ENCODE results near the gene PPP2R2D.
"Not testable (repeated sequence)": the region's sequence is repeated elsewhere in the genome, so short reads cannot be mapped to it uniquely, and the experiment has no call there.

Gene PPP2R2D

DNA sequence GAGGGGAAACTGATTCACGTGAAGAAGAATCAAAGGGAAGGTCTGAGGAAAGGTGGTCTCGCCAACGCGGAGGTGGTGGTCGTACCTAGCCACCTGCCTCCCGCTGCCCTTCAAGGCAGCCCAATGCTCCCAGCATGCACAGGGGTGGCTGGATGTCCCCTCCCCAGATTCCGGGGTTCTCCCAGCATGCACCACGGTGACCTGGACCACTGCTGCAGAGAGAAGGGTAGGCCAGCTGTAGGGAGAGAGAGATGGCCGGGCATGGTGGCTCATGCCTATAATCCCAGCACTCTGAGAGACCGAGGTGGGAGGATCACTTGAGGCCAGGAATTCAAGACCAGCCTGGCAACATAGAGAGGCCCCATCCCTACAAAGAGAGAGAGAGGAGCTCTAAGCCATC is 32.4 kb upstream of the PPP2R2D start:
- DNase-seq: no peak

DNA sequence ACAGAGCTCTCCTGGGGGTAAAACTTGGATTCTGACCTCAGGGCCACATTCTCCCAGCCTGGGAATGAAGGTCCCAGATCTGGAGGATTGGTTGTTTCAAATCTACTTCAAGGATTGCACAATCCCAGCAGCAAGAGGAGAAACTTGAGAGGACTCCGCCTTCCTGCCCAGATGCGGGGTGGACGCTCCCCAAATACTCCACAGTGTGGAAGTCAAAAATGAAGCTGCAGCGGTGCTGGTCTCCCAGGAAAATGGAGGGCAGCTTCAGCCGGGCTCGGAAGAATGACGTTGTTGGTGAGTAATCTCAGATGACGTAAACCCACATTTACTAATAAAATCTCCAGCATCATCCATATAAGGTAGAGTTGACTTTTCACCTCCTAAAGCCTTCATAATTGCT is 31.5 kb upstream of the PPP2R2D start:
- DNase-seq: no peak

DNA sequence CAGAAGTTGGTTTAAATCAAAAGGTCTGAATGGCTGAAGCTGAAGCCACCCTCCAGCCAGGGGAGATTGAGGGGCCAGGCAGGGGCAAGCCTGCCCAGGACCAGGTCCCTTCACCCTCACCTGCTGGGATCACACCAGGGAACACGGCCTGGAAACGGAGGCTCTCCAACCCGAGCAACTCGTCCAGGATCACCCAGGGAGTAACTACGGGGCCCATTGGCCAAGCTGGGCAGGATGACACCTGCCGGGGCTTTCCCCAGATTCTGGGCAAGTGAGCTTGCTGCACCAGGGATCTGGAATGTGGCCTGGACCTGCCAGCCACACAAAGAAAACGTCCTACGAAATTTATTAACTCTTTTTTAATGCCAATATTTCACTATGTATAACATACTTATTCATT is 30.4 kb upstream of the PPP2R2D start:
- no peak for DNase-seq

DNA sequence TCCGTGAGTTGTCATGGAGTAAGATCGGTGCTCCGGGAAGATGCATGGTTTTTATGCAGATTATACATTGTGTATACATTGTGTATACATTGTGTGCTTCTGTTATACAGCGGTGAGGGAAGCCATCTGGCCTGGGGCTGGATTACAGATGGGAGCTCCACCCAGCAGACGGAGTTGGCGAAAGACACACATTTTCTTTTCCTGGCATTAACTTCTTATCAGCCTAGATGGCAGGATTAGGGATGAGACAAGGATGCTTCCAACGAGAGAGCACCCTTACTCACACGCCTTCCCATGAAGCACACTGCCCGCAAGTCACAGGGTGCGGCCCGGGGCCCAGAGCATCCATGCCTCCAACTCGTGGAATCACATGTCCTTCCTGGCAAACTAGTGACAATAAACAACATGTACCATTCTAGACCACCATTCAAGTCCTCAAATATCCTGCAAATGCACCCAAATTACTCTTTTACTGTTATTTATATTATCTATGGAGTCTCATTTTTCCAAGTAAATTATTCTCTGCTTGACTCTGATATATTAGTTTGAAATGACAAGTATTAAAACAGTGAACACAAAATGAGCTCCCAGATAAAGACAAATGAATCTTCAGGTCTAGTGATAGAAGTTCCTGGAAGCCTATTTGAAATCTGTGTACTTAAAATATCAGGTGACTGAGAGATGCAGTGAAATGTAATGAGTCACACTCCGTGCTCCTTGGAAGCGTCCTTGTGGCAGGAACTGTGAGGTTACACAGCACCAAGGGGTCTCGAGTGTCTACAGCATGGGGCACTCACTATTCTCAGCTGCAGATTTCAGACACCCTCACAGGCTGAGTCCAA is 29.8 kb upstream of the PPP2R2D start:
- no peak for DNase-seq

DNA sequence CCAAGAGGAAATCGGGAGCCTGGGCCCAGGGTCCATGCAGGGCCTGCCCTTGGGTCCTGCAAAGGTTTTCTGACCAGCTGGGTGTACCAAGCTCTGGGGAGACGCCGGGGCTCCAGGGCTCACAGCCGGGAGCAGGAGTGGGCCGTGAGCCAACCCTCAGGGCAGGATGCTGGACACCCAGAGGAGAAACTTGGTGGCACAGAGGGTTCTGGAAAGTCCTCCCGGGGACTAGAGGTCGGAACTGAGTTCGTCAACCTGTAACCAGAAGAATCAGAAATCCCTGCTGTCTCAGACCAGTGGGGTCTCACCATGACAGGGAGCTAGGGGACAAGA is 29.2 kb upstream of the PPP2R2D start:
- DNase-seq: no peak

DNA sequence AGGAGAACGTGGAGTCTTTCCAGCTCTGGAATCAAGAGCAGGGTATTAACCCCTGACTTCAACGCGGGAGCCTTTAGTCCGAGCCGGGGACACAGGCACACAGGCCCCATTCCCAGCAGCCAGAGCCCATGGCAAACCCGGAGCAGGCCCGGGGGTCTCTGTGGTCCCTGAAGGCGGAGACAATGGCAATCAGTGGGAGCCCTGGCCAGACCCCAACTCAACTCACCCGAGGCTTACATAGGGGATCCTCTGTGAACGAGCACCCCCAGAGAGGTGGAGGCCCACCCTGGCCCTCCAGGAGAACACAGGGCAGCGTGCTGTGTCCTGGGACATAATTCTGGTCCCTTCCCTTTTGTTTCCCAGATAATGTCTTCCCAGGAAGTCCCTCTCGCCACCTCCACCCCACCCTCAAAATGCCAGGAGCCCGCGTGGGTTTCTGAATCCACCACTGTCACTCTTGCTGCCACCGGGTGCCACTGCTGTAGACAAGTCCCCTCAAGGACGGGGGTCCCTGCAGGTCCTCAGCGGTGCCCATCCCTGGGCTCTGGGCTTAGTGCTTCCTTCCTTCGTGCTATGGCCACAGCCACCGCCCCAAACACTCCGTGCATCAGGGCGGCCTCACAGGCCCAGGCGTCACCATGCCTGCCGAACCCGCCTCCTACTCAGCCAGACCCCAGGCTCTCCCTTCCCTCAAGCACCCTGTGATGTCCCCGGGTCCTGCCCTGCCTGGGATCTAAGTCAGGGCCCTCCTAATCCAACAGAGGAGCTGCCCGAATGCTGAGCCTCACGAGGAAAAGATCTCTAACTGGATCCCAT is 28.6 kb upstream of the PPP2R2D start:
- no peak for DNase-seq

DNA sequence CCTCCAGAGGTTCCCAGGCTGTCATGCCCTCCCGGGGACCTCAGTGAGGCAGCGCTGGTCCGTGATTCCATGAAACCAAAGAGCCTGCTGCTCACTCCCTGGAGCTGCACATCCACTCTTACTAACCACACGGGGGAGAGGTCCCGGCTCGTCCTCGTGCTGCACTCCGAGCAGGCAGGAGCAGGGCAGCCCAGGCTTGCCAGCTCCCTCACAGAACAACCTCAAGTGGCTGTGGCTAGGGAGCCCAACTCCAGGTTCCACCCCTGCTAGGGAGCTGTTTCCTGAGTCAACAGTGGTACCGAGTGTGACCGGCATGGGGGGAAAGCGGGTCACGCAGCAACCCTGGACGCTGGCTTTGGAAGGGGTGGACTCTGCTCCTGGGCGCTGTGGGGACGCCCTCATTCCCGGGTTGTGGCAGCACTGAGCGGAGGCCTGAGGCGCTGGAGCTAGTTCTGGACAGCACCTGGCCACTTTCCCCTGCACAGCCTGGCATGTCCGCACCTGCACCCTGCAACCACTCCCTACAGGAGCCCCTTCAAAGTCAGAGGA is 27.9 kb upstream of the PPP2R2D start:
- peak; percentile 42 for DNase-seq

DNA sequence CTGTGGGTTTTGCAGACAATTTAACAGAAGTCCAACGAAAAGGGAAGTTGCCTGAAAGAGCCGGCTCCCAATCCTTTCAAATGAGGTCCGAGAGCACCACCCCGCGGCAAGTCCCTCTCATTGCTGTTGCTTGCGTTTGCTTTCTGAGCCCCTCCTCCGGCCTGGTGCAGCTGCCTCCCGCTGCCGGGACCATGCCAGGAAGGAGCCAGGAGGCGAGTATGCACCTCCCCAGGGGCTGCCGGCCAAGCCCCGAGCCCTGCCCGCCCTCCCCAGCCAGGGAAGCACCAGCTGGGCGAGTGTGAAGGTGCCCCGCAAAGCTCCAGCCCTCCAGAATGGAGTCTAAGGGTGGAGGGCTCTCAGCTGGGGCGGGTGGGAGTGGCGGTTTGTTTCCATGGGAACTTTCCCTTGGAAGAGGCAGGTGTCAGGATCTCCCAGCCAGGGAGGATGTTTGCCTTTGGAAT is 25.8 kb upstream of the PPP2R2D start:
- peak; percentile 41 for DNase-seq

DNA sequence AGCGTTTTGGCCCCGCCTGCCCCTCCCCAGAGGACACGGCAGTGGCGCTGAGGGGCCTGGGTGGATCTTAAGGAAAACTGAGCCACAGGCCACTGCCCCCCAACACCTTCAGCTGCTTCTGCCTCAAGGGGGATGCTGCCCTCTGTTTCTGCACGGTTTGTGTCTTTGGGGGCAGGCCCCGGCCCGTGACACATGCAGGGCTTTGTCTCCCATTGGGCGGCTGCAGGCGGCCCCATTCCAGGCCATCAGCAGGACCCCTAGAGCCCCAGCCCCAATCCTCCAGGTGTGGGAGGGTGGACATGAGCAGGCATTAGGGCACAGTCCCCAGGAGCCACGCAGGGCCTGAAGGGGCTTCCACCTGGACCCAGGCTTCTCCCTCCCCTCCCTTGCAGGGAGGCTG is 25.3 kb upstream of the PPP2R2D start:
- DNase-seq: no peak

DNA sequence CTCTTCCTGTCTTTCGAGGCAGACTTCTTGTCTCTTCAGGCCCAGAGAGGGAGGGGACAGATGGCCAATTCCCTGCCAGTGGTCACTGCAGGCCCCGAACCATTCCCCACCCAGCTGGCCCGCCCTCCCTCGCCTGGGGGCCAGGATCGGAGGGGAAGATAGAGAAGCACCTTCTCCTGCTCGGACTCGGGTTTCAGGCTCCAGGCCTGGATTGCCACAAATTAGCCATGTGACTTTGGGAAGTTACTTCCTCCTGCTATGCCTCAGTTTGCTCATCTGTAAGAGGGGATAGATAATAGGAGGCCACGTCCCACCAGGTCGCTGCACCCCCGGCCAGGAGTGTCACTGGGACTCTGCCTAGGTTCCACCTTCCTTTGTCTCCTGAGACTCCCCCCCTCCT is 24.8 kb upstream of the PPP2R2D start:
- DNase-seq: no peak

DNA sequence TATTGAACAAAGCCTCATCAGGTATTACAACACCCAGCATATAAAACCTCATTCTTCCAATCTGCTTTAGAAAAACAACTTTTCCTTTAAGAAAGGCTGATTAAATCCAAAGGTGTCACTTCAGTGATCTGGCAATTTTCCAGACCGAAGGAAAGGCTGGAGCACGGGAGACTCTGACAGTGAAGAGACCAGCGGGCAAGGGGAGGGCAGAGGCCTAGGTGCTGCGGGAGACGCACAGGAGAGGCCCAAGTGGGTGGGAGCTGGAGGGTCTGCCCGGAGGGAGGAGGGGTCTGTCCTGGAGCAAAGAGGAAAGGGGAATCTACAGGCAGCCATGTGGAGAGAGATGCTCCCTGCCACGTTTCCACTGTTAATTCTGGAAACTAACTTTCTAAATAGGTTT is 24.3 kb upstream of the PPP2R2D start:
- DNase-seq: no peak

DNA sequence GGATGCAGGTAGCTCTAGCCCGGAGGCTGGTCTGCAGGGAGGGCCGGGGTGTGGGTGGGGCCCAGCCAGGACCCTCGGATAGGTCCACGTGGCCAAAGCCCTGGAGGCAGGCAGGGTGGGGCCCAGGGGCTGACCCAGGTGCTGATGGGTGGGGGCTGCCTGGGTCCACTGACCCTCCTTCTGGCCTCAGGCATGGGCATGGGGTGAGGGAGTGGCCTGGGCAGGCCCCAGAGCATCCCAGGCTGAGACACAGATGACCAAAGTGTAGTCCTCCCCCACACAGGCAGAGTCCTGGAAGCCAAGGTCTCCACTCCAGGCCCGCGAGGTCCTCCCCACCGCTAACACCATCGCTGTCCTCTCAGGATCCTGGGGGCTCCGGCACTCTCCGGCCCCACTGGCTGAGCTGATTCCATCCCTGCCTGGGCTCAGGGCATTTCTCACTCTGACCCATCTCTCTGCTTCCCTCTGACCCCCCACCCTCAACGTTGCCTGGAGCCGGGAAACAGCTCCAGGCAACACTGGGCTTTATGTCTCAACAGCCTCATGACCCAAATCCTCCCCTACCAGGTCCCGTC is 20.7 kb upstream of the PPP2R2D start:
- no peak for DNase-seq

DNA sequence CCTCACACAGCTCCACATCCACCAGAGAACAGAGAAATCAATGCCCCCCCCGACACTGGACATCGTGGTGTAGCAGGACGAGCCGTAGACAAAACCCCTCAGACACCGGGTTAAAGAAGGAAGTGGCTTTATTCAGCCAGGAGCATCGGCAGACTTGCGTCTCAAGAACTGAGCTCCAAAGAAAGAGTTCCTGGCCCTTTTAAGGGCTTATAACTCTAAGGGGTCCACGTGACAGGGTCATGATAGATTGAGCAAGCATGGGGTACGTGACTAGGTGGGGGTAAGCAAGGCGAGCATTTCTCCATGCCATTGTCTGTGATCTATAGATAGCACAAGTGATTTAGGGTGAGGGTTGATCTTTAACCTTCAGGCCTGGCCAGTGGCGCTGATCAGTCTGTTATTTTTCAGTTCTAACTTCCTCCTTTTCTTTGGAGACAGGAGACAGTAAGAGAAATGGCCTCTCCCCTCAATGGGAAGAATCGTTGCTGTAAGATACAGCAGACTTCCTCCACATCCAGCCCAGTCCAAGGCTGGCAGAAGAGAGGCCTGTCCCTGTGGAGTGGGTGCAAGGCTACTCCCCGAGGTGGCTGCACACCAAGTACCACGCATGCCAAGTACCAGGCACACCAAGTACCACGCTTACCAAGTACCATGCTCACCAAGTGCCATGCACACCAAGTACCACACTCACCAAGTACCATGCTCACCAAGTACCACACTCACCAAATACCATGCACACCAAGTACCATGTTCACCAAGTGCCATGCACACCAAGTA is 19.5 kb upstream of the PPP2R2D start:
- DNase-seq: no peak

DNA sequence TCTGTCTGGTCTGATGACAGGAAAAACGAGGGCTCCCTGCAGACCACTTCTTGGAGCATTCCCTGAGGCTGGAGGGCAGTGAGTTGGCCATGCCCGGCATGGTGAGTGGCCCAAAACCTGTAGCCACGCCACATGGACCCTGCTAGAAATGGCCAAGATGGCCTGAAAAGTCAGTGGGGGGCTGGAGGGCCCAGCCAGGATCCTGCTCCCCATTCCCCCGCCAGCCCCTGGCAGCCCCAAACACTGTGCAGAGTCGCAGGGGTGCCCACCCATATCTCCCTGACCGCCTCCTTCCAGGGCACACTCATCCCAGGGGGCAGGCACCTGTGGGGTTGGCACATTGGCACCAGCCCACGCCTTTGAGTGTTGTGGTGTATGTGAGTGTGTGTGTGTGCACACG is 18.7 kb upstream of the PPP2R2D start:
- DNase-seq: no peak

DNA sequence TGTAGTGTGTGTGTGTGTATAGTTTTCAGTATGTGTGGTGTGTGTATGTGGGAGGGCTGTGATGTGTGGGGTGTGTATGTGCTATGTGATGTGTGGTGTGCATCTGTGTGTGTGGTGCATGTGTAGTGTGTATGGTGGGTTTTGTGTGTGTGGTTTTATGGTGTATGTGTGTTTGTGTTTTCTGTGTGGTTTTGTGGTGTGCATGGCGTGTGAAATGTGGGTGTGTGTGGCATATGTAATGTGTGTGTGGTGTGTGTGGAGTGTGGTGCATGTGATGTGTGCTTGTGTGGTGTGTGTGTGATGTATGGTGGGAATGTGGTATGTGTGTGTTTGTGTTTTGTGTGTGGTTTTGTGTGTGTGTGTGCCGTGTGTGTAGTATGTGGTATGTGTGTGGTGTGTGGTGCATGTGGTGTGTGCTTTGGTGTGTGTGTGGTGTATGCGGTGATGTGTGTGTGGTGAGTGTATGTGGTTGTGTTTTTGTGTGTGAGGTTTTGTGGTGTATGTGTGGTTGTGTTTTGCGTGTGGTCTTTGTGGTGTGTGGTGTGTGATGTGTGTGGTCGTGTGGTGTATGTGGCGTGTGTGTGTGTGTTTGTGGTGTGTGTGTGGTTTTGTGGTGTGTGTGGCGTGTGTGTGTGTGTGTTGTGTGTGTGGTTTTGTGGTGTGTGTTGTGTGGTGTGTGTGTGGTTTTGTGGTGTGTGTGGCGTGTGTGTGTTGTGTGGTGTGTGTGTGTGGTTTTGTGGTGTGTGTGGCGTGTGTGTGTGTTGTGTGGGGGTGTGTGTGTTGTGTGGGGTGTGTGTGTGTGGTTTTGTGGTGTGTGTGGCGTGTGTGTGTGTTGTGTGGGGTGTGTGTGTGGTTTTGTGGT is 18.0 kb upstream of the PPP2R2D start:
- no peak for DNase-seq

DNA sequence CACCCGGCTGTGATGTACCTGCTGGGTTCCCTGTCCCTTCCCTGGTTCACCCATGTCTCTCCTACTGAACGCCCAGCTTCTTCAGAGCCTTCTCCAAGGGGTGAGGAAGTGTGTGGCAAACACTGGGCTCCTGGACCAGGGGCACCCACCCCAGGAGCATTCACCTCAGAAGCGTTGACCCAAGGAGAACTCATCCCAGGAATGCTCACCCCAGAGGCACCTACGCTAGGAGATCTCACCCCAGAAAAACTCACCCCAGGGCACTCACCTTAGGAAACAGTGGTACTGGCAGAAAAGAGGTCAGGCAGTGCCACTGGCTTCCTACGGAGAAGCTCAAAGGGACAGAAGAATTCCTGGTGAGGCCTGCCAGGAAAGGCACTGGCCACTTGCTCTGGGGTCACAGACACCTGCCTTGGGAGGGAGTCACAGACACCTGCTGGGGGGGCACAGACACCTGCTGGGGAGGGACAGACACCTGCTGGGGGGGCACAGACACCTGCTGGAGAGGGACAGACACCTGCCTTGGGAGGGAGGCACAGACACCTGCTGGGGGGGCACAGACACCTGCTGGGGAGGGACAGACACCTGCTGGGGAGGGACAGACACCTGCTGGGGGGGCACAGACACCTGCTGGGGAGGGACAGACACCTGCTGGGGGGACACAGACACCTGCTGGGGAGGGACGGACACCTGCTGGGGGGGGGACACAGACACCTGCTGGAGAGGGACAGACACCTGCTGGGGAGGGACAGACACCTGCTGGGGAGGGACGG is 17.0 kb upstream of the PPP2R2D start:
- not testable (repeated sequence) for DNase-seq

DNA sequence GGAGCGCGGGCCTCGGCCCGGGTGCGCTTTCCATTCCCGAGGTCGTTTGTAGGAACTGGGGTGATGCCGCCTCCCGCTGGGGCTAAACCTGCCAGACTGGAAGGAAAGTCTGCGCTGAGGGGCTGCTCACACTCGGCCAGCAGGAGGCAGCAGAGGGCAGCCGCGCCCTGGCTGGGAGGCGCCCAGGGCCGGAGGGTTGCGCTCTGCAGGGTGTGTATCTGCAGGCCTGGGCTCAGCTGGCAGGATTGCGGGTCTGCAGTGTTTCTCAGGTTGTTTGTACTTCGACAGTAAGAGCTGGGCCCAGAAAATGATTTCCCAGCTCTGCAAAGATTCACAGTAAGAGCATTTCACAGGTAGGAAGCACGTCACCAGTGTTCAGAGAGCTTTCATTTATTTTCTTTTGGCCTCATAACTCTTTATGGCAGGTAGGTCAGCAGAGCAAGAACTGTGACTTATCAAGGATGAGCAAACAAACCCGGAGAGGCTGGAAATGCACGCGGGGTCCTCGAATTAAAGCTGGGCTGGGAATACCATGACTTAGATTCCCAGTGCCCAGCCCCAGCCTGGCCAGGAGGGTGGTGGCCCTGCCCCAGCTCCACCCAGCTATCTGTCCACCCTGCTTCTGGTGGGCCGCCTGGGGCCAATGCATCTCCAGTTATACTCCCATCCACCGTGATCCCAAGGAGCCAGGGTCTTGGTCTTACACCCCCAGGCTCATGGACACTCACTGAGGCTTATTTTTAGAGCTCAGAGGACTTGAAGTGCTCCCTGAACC is 15.2 kb upstream of the PPP2R2D start:
- DNase-seq: no peak

DNA sequence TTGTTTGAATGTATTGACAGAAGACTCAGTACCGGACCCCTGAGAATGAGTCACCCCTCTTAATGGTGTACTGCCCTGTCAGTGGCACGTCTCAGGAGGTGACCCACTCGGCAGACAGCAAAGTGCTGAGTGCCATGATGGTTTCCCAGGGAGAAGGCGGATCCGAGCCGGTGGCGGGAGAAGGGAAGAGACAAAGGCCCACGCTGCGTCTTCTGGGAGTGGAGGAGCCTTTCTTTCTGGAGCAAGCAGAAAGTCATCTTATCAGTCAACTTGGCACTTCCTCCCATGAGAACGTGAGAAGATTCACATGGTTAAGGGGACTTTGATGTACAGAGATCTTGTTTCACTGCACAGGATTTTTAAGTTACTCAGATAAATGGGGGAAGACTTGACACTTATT is 14.6 kb upstream of the PPP2R2D start:
- no peak for DNase-seq

DNA sequence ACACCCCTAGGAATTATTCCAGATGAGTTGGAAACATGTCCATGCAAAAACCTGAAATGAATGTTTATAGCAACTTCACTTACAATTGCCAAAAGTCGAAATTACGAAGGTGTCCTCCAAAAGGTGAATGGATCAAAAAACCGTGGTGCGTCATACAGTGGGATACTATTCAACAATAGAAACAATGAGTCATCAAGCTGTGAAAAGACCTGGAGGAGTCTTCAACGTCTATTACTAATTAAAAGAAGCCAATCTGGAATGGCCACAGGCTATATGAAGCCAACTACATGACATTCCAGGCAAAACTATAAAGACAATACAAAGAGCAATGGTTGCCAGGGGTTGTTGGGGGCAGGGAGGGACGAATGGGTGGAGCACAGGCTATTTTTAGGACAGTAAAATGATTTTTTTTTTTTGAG is 12.6 kb upstream of the PPP2R2D start:
- DNase-seq: no peak

DNA sequence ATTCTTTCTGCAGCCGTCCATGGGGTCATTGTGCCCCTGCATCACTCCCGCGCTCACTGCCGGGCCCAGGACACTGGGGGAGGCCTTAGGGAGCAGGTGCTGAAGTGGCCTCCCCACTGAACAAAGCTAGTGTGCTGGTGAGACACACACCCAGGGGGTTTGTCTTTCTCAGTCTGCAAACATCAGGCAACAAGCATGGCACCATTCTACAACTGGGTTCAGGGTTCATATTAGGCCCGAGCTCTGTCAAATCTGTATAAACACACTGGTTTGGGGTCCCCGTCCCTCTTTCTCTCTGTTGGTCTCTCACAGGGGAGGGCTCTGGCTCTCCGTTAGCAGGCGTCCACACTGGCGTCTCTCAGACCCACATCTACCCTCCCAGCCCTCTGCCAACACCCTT is 11.1 kb upstream of the PPP2R2D start:
- no peak for DNase-seq
